Activated CD4-positive, alpha-beta T cell treated with anti-CD3 and anti-CD28 coated beads for 4 hours (primary cell): Measurements from ENCODE around the gene NEMP2.
"Not testable (repeated sequence)": the region's sequence is repeated elsewhere in the genome, so short reads cannot be mapped to it uniquely, and the experiment has no call there.

Experiments used
- DNase-seq, 2 donors: peaks; one replicate each; pipeline ENCODE4 v3.0.0-alpha.2; 2020

NEMP2 gene

GRCh38 chr2:190519975-190520767 is 14.4 kb downstream of the NEMP2 start:
- DNase-seq, result no peak

GRCh38 chr2:190517468-190517867 is 17.1 kb downstream of the NEMP2 start:
- DNase-seq, result no peak

DNA sequence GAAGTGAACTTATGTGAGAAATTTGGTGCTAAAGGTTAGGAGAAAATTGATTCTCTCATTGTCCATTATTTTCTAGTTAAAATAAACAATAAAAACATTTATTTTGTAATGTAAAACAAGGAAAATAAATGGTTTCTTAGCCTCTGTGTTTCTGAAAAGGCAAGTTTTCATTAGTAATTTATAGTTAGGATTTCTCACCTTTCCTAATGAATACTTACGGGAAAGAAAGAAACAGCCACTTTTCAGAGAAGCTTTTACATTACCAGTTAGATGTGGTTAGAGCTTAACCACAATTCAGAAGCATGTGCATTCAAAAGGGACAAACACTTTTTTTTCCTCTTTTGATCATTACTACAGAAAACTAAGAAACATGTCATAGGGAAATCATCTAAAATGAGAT is 18.8 kb downstream of the NEMP2 start:
- no peak for DNase-seq

- no peak for DNase-seq
Observed at GRCh38 chr2:190514676-190515075, 19.8 kb downstream of the NEMP2 start.

GRCh38 chr2:190513877-190514276 is 20.6 kb downstream of the NEMP2 start:
- no peak for DNase-seq

DNA sequence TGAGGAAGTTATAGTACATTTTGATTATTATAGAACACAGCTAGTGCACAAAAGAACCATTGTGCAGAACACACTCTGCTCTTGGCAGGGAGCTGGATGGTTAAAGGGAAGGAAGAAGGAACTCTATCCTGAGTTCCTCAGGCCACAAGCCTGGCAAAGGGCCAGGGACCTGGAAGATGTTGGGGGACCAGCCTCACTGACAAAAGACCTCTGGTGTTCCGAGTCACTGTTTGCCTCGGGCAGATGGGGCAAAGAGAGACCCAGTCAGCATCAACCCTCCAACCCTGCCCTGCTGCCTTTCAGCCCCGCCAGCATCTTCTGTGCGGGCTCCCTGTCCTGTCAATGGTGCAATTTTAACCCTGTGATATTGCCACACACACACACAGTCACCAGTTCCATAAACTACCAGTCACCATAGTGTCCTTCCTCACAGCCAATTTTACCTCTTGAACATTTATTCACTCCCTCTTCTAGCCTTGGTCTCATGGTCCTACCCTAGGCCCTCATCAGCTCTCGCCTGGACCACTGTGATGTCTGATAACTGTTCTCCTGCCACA is 21.9 kb downstream of the NEMP2 start:
- DNase-seq, result no peak

GRCh38 chr2:190511104-190511503 is 23.4 kb downstream of the NEMP2 start:
- DNase-seq, result no peak

DNA sequence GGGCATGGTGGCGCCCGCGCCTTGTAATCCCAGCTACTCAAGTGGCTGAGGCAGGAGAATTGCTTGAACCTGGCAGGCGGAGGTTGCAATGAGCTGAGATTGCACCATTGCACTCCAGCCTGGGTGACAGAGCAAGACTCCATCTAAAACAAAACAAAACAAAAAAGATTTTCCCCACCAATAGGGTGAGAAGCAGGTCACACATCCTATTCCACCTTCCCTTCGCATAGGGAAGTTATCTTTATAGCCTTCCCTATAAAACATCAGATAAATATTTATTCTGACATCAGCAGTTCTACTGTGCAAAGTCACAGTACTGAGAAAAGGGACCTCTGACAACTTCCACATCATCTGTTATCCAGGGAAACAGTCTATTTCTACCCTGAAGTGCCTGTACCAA is 24.6 kb downstream of the NEMP2 start:
- DNase-seq, result not testable (repeated sequence)

DNA sequence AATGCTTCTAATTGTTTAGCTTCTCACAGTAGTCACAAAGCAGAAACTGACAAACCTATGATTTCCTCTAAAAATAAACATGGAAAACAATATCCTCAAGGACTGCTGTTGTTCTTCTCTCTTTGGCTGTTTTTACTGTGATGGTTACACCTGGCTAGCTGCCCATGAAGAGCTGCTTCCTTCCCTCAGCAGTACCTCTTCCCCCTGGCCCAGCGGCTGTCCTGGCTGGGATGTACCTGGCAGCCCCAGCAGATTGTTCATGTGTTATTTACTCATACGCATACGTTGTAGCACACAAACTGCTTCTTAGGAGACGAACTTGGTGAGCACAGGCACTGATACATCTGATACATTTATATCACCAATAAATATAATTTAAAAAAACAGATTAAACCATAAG is 27.4 kb downstream of the NEMP2 start:
- no peak for DNase-seq

DNA sequence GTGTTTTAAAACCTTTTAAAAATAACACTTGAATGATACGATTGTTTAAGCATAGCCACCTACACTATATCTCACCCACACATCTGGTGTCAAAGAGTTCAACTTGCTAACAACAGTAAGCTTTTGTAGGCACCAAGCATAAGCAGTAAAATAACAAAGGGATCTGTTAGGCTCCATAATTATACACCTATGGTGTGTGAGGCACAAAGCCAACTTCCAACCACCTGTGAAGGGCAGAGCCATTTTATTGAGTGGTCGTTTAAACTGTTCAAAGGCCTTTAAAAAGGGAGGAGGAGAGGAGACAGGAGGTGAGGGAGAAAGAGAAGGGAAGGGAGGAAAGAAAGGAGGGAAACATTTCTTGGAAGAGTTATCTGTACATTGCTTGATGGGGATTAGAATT is 27.9 kb downstream of the NEMP2 start:
- DNase-seq, result no peak

GRCh38 chr2:190505696-190506095 is 28.8 kb downstream of the NEMP2 start:
- DNase-seq, result no peak

DNA sequence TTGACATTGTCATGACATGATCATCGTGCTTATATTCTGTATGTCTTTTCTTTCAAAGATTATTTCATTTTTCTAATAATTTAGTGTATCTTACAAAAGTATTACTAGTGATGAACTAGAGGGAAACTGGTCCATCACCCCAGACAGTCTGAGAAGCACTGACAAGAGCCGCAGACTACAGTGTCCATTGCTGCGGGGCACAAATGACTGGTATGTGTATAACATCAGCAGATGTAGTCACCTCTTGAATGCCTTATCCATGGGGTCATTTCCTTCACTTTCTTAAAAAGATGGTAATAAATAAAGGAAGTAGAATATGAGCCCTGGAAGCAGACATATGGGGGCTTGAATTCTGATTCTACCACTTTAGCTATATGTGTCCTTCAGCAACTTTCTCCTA is 29.6 kb downstream of the NEMP2 start:
- no peak for DNase-seq

- no peak for DNase-seq
Observed at GRCh38 chr2:190503088-190503487, 31.4 kb downstream of the NEMP2 start.

- no peak for DNase-seq
Observed at GRCh38 chr2:190501702-190502407, 32.7 kb downstream of the NEMP2 start.

DNA sequence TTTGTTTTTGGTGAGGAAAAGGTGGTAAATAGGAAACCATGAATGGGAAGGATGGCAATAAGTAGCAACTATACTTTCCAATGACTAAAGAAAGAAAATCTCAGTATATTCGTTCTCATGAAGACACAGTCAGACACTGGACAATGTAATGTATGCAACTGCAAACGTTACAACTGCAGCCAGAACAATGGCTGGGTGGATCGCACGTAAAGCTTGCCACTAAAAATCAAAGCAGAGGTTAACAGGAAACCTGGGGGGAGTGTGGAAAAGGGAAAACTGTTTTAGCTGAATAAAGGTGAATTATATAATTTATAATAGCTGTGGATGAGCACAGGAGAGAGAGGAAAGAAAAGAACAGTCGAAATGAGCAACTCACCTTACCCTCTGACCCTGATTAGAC is 33.3 kb downstream of the NEMP2 start:
- DNase-seq, result no peak

DNA sequence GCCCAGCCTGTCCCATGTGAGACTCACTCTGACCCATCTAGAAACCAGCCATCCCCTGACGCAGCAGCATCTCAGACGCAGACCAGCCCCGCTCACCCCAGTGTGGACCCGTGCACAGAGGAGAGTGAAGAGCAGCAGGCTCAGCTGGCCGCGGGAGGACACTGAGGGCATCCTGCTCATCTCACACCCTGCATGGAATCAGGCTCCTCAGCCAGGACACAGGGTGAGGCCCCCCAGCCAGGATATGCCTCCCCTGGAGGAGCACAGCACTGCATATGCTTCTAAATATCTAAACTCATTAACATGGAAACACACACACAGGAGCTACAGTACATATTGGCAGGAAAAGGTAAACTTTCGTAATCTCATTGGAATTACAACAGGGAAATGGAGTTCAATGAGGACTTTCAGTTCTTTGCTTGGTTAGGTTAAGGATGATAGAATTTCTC is 34.4 kb downstream of the NEMP2 start:
- no peak for DNase-seq

DNA sequence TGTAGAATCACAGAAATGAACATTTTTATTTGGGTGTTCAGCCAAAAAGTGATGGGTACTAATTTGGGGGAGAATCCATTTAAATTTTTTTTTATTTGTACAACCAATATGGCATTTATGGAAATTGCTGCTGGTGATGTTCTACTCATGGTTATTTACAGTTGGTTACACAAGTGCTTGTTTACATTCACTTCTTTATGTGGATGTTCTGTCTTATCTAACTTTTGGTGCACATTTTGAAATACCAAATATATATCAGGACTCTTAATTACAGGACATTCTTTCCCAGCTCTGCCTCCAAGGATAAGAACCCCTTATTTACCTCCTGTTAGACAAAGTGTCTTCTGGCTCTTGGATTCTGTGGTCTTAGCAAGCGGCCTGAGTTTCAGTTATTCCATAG is 35.2 kb downstream of the NEMP2 start:
- DNase-seq, result no peak

- no peak for DNase-seq
Observed at GRCh38 chr2:190497428-190497827, 37.1 kb downstream of the NEMP2 start.

DNA sequence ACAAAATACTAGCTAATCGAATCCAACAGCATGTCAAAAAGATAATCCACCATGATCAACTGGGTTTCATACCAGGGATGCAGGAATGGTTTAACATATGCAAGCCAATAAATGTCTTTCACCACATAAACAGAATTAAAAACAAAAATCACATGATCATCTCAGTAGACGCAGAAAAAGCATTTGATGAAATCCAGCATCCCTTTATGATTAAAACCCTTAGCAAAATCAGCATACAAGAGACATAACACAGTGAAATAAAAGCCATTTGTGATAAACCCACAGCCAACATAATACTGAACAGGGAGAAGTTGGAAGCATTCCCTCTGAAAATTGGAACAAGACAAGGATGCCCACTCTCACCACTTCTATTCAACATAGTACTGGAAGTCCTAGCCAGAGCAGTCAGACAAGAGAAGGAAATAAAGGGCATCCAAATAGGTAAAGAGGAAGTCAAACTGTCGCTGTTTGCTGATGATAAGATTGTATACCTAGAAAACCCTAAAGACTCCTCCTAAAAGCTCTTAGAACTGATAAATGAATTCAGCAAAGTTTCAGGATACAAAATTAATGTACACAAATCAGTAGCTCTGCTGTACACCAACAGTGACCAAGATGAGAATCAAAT is 39.8 kb downstream of the NEMP2 start:
- not testable (repeated sequence) for DNase-seq

DNA sequence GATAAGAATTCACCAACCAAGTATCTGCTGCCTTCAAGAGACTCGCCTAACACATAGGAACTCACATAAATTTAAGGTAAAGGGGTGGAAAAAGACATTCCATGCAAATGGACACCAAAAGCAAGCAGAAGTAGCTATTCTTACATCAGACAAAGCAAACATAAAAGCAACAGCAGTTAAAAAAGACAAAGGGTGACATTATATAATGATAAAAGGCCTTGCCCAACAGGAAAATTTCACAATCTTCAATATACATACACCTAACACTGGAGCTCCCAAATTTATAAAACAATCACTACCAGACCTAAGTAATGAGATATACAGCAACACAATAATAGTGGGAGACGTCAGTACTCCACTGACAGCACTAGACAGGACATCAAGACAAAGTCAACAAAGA is 41.4 kb downstream of the NEMP2 start:
- DNase-seq, result no peak

- DNase-seq, result no peak
Observed at GRCh38 chr2:190490502-190490901, 44.0 kb downstream of the NEMP2 start.

DNA sequence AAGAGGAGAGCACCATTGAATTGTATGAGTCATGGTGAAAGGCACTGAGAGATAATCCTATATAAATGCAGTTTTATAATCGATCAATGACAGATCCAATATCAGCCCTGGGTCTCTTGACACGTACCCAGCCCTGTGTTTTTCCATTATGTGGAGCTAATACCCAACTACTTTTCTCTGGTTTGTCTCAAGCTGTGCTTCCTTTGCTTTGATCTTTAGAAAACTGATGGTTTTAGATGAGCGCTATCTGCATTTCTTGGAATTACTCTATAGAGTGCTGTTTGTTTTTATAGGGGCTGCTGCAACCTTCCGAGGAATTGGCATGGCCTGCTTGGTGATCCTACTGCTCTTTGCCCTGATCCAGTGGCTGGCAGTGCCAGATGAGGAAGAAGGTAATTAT is 45.0 kb downstream of the NEMP2 start:
- no peak for DNase-seq

DNA sequence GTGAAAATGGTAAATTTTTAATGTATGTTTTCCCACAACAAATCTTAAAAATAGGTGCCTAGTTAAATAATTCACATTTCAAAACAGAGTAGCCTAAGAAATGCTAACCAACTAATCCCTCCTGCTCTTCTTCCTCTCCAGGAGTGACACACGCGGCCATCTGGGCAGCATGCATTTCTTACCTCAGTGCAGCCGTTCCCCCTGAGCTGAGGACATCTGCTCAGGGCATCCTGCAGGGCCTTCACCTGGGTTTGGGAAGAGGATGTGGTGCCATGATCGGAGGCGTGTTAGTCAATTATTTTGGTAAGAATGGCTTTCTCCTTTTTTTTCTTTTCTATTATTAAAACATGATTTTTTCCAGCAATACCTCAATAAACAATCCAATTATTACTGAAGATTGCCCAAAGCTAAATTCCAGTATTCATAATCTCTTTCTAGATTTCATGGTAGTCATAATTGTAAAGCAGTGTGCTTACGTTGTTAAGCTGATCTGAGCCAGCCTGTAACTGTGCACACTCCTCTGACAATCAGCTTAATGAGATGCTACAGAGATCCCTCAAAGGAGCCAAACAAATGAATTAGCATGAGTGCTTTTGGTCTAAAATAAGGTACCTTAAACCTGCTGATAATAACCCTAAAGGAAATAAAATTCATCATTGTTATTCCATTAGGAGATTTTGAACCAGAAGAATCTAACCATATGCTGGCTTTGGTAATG is 45.8 kb downstream of the NEMP2 start:
- DNase-seq, result no peak
